ENCODE results near the gene WDR33. TPM values are rescaled to one million over a fixed set of nuclear protein-coding genes. Genes with fewer than 3 reads are reported as not detected.

WDR33 gene
- total RNA-seq, 4 donors from 2014 or later: 25.8 to 35.3 (median 33.3) TPM

- no peaks in the 10 kb centered on the region for H3K9me3 ChIP-seq
- peaks cover 99 to 100% (median 100%) of the 10 kb centered on the region in 4 donors for H3K4me1 ChIP-seq
- TF ChIP-seq CTCF (IDR thresholded peaks at IDR 0.05): no peak
- TF ChIP-seq POLR2AphosphoS5 (IDR thresholded peaks at IDR 0.05): peak; percentile 35 to 71
- TF ChIP-seq POLR2A (IDR thresholded peaks at IDR 0.05; ENCODE audit: low read depth): no peak
- TF ChIP-seq EP300 (IDR thresholded peaks at IDR 0.05): peak; percentile 46
- peaks cover 0 to 55% (median 34%) of the 10 kb centered on the region in 4 donors for H3K36me3 ChIP-seq
- WGBS: 71% methylated on average over 6 of the region's 20 CpGs
- intact Hi-C loops (cut with DNase I): loop anchor here (10.0 kb wide), 1 partner anchor 144 kb away; no protein-coding TSS in a partner anchor
- no peak for DNase-seq (ENCODE audit: extremely low spot score)
- no peaks in the 10 kb centered on the region for H3K27me3 ChIP-seq
- H3K27ac ChIP-seq (replicated peaks in 1 of 4): peak overlapping the region; percentile 88 to 93 (median 92)
- H3K4me3 ChIP-seq: peak overlapping the region; percentile 8 to 21 (median 16)
Measured at GRCh38 chr2:127658641-127659407, 152.1 kb downstream of the WDR33 start.

GRCh38 chr2:127658146-127658545, 152.8 kb downstream of the WDR33 start:
- H3K27me3 ChIP-seq: no peaks in the 10 kb centered on the region
- TF ChIP-seq CTCF (IDR thresholded peaks at IDR 0.05) (no peak), POLR2AphosphoS5 (IDR thresholded peaks at IDR 0.05) (no peak), POLR2A (IDR thresholded peaks at IDR 0.05; ENCODE audit: low read depth) (no peak), EP300 (IDR thresholded peaks at IDR 0.05) (no peak)
- peaks cover 99 to 100% (median 100%) of the 10 kb centered on the region in 4 donors for H3K4me1 ChIP-seq
- peaks cover 0 to 62% (median 41%) of the 10 kb centered on the region in 4 donors for H3K36me3 ChIP-seq
- DNase-seq (ENCODE audit: extremely low spot score): no peak
- intact Hi-C loops (cut with DNase I): loop anchor here (10.0 kb wide), 1 partner anchor 143 kb away; no protein-coding TSS in a partner anchor
- H3K27ac ChIP-seq (replicated peaks in 1 of 4): peak overlapping the region; percentile 88 to 93 (median 92)
- 72% methylated on average over 6 of the region's 6 CpGs for WGBS
- no peaks in the 10 kb centered on the region for H3K9me3 ChIP-seq
- H3K4me3 ChIP-seq: peak overlapping the region in 1 of 4 donors; percentile 8

- H3K27ac ChIP-seq (replicated peaks in 1 of 4): peak overlapping the region; percentile 88 to 93 (median 92)
- intact Hi-C loops (cut with DNase I): loop anchor here (10.0 kb wide), 1 partner anchor 142 kb away; no protein-coding TSS in a partner anchor
- WGBS: 81% methylated on average over 11 of the region's 17 CpGs
- no peak for DNase-seq (ENCODE audit: extremely low spot score)
- peaks cover 0 to 71% (median 46%) of the 10 kb centered on the region in 4 donors for H3K36me3 ChIP-seq
- H3K9me3 ChIP-seq: no peaks in the 10 kb centered on the region
- TF ChIP-seq EP300 (IDR thresholded peaks at IDR 0.05) (no peak), CTCF (IDR thresholded peaks at IDR 0.05) (no peak), POLR2A (IDR thresholded peaks at IDR 0.05; ENCODE audit: low read depth) (no peak), POLR2AphosphoS5 (IDR thresholded peaks at IDR 0.05) (no peak)
- H3K4me1 ChIP-seq: peaks cover 99 to 100% (median 100%) of the 10 kb centered on the region in 4 donors
- no peaks in the 10 kb centered on the region for H3K27me3 ChIP-seq
- no peak overlapping the region for H3K4me3 ChIP-seq
Measured at GRCh38 chr2:127657232-127657595, 153.8 kb downstream of the WDR33 start.

GRCh38 chr2:127656569-127657231, 154.3 kb downstream of the WDR33 start:
- Histone ChIP-seq H3K27me3 (no peaks in the 10 kb centered on the region), H3K36me3 (peaks cover 0 to 71% (median 46%) of the 10 kb centered on the region in 4 donors), H3K27ac (replicated peaks in 1 of 4) (peak overlapping the region; percentile 88 to 93 (median 92)), H3K4me3 (no peak overlapping the region), H3K9me3 (no peaks in the 10 kb centered on the region), H3K4me1 (peaks cover 99 to 100% (median 100%) of the 10 kb centered on the region in 4 donors)
- DNase-seq (ENCODE audit: extremely low spot score): no peak
- 79% methylated on average over 12 of the region's 15 CpGs for WGBS
- TF ChIP-seq EP300 (IDR thresholded peaks at IDR 0.05) (no peak), CTCF (IDR thresholded peaks at IDR 0.05) (no peak), POLR2A (IDR thresholded peaks at IDR 0.05; ENCODE audit: low read depth) (no peak), POLR2AphosphoS5 (IDR thresholded peaks at IDR 0.05) (no peak)
- intact Hi-C loops (cut with DNase I): loop anchor here (10.0 kb wide), 1 partner anchor 142 kb away; no protein-coding TSS in a partner anchor
